ENCODE data around the gene UCK1. TPM values are rescaled to one million over a fixed set of nuclear protein-coding genes. Genes with fewer than 3 reads are reported as not detected.
"Not testable (repeated sequence)": the region's sequence is repeated elsewhere in the genome, so short reads cannot be mapped to it uniquely, and the experiment has no call there.

The UCK1 gene
- total RNA-seq, 2 experiments from 2014 or later = 15.2 to 16.5 TPM

- CTCF ChIA-PET = interaction anchor here (0.7 kb wide), 1 partner anchor 284 kb away, joined by 4 read pairs; no protein-coding TSS in a partner anchor
- intact Hi-C loops (cut with DNase I, micrococcal nuclease) = no loop called here
- H3K4me1 Mint-ChIP-seq = no peaks in the 10 kb centered on the region
- no peaks in the 10 kb centered on the region for H3K27me3 Mint-ChIP-seq
- POLR2A ChIA-PET = no interaction called here
- H3K9me3 Mint-ChIP-seq (ENCODE audit: low read depth) = no peaks in the 10 kb centered on the region
- H3K36me3 Mint-ChIP-seq (ENCODE audit: low read depth) = peaks cover 28% of the 10 kb centered on the region
- H3K4me3 Mint-ChIP-seq = no peak overlapping the region
- ATAC-seq (no peak), DNase-seq (no peak)
- H3K27ac Mint-ChIP-seq = peak overlapping the region; percentile 3
These were observed 12.5 kb downstream of the UCK1 start for GRCh38 chr9:131518553-131518952.

GRCh38 chr9:131517761-131518190 lies 13.3 kb downstream of the UCK1 start:
- H3K27me3 Mint-ChIP-seq = no peaks in the 10 kb centered on the region
- intact Hi-C loops (cut with DNase I, micrococcal nuclease) = no loop called here
- H3K4me3 Mint-ChIP-seq = no peak overlapping the region
- CTCF ChIA-PET = no interaction called here
- peaks cover 33% of the 10 kb centered on the region for H3K36me3 Mint-ChIP-seq (ENCODE audit: low read depth)
- H3K4me1 Mint-ChIP-seq = no peaks in the 10 kb centered on the region
- POLR2A ChIA-PET = interaction anchor here (0.7 kb wide), 1 partner anchor 46 kb away, joined by 3 read pairs; no protein-coding TSS in a partner anchor
- H3K27ac Mint-ChIP-seq = no peak overlapping the region
- no peak for ATAC-seq
- H3K9me3 Mint-ChIP-seq (ENCODE audit: low read depth) = no peaks in the 10 kb centered on the region
- no peak for DNase-seq

DNA sequence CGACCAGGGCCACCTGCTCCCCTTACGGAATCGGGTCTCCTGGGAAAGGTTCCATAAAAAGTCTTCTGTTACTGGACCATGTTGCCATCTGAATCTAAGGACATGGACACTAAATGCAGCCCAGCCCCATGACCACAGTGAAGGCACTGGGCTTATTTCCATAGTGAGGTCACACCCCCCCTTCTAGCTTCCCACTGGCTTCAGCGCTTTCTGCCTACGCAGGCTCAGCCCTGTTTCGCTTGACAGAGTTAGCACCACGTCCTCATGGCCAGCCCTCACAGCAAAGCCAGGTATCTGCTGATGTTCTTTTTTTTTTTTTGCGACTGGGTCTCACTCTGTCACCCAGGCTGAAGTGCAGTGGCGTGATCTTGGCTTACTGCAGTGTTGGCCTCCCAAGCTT lies 14.1 kb downstream of the UCK1 start:
- H3K9me3 Mint-ChIP-seq (ENCODE audit: low read depth) = no peaks in the 10 kb centered on the region
- intact Hi-C loops (cut with DNase I, micrococcal nuclease) = no loop called here
- no peaks in the 10 kb centered on the region for H3K4me1 Mint-ChIP-seq
- ATAC-seq = no peak
- H3K36me3 Mint-ChIP-seq (ENCODE audit: low read depth) = peaks cover 35% of the 10 kb centered on the region
- CTCF ChIA-PET = interaction anchor here (0.6 kb wide), 1 partner anchor 369 kb away, joined by 4 read pairs; no protein-coding TSS in a partner anchor
- no peaks in the 10 kb centered on the region for H3K27me3 Mint-ChIP-seq
- POLR2A ChIA-PET = interaction anchor here (0.7 kb wide), 1 partner anchor 45 kb away, joined by 3 read pairs; no protein-coding TSS in a partner anchor
- no peak overlapping the region for H3K4me3 Mint-ChIP-seq
- no peak overlapping the region for H3K27ac Mint-ChIP-seq
- no peak for DNase-seq

GRCh38 chr9:131516100-131516499 lies 15.0 kb downstream of the UCK1 start:
- Mint-ChIP-seq H3K4me1 (no peaks in the 10 kb centered on the region), H3K4me3 (no peak overlapping the region), H3K9me3 (ENCODE audit: low read depth) (no peaks in the 10 kb centered on the region), H3K36me3 (ENCODE audit: low read depth) (peaks cover 35% of the 10 kb centered on the region), H3K27me3 (no peaks in the 10 kb centered on the region), H3K27ac (no peak overlapping the region)
- CTCF ChIA-PET = no interaction called here
- intact Hi-C loops (cut with DNase I, micrococcal nuclease) = no loop called here
- POLR2A ChIA-PET = no interaction called here
- no peak for DNase-seq
- ATAC-seq = no peak

GRCh38 chr9:131515559-131516031 lies 15.5 kb downstream of the UCK1 start:
- H3K9me3 Mint-ChIP-seq (ENCODE audit: low read depth); POLR2A ChIA-PET; DNase-seq; intact Hi-C loops (cut with DNase I, micrococcal nuclease); H3K4me3 Mint-ChIP-seq; H3K27ac Mint-ChIP-seq; H3K27me3 Mint-ChIP-seq; H3K4me1 Mint-ChIP-seq; CTCF ChIA-PET; ATAC-seq: not testable (repeated sequence)
- peaks cover 37% of the 10 kb centered on the region for H3K36me3 Mint-ChIP-seq (ENCODE audit: low read depth)

DNA sequence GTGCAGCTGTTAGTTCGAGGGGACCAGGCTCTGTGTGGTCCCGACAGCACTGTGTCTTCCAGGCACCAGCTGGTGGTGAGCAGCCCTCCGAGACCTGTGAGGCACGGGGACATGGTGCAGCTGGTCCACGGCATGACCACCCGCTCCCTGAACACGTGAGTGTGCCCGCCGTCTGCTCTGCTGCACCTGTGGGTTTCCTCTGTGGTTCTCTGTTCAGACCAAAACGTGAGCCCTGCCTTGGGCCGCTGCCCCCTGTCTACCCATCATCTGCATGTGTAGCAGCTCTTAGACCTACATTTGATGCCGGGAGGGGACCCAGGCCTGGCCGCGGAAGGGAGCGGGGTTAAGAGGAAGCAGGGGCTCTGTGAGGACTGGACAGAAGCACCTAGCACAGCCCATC lies 17.9 kb downstream of the UCK1 start:
- peaks cover 34% of the 10 kb centered on the region for H3K36me3 Mint-ChIP-seq (ENCODE audit: low read depth)
- H3K27me3 Mint-ChIP-seq = no peaks in the 10 kb centered on the region
- no peaks in the 10 kb centered on the region for H3K4me1 Mint-ChIP-seq
- DNase-seq (no peak), ATAC-seq (no peak)
- CTCF ChIA-PET = no interaction called here
- H3K9me3 Mint-ChIP-seq (ENCODE audit: low read depth) = no peaks in the 10 kb centered on the region
- H3K27ac Mint-ChIP-seq = no peak overlapping the region
- POLR2A ChIA-PET = no interaction called here
- H3K4me3 Mint-ChIP-seq = no peak overlapping the region
- intact Hi-C loops (cut with DNase I, micrococcal nuclease) = no loop called here

- intact Hi-C loops (cut with DNase I, micrococcal nuclease) = no loop called here
- ChIA-PET POLR2A (interaction anchor here (0.5 kb wide), 1 partner anchor 19 kb away, joined by 3 read pairs; the partner anchor contains the start of gene UCK1), CTCF (no interaction called here)
- H3K4me3 Mint-ChIP-seq = no peak overlapping the region
- DNase-seq (no peak), ATAC-seq (no peak)
- no peaks in the 10 kb centered on the region for H3K27me3 Mint-ChIP-seq
- no peaks in the 10 kb centered on the region for H3K4me1 Mint-ChIP-seq
- no peaks in the 10 kb centered on the region for H3K9me3 Mint-ChIP-seq (ENCODE audit: low read depth)
- no peak overlapping the region for H3K27ac Mint-ChIP-seq
- peaks cover 30% of the 10 kb centered on the region for H3K36me3 Mint-ChIP-seq (ENCODE audit: low read depth)
These were observed 19.2 kb downstream of the UCK1 start for GRCh38 chr9:131511880-131512279.

GRCh38 chr9:131511416-131511815 lies 19.6 kb downstream of the UCK1 start:
- ChIA-PET CTCF (no interaction called here), POLR2A (interaction anchor here (0.5 kb wide), 1 partner anchor 20 kb away, joined by 3 read pairs; the partner anchor contains the start of gene UCK1)
- H3K4me1 Mint-ChIP-seq = no peaks in the 10 kb centered on the region

GRCh38 chr9:131505012-131505411 lies 26.1 kb downstream of the UCK1 start:
- POLR2A ChIA-PET = no interaction called here
- intact Hi-C loops (cut with DNase I, micrococcal nuclease) = no loop called here
- H3K36me3 Mint-ChIP-seq (ENCODE audit: low read depth) = peaks cover 21% of the 10 kb centered on the region

More at GRCh38 chr9:131511416-131511815, 19.6 kb downstream of the UCK1 start:
- no peaks in the 10 kb centered on the region for H3K27me3 Mint-ChIP-seq
- DNase-seq (no peak), ATAC-seq (no peak)
- H3K27ac Mint-ChIP-seq = no peak overlapping the region
- H3K4me3 Mint-ChIP-seq = no peak overlapping the region
- peaks cover 32% of the 10 kb centered on the region for H3K36me3 Mint-ChIP-seq (ENCODE audit: low read depth)
- intact Hi-C loops (cut with DNase I, micrococcal nuclease) = no loop called here
- H3K9me3 Mint-ChIP-seq (ENCODE audit: low read depth) = no peaks in the 10 kb centered on the region

GRCh38 chr9:131503626-131504465 lies 27.2 kb downstream of the UCK1 start:
- ATAC-seq (peak; percentile 68), DNase-seq (peak; percentile 91)
- intact Hi-C loops (cut with DNase I, micrococcal nuclease) = loop anchor here (2.0 to 5.0 kb wide), 6 partner anchors 132 to 738 kb away; partner anchors contain the start of gene RAPGEF1 (in 1 of the 2)
- H3K4me1 Mint-ChIP-seq = peaks cover 47% of the 10 kb centered on the region
- CTCF ChIA-PET = interaction anchor here (0.6 to 1.0 kb wide), 5 partner anchors 97 to 248 kb away, joined by 3 to 4 read pairs (median 3); no protein-coding TSS in a partner anchor
- no peaks in the 10 kb centered on the region for H3K9me3 Mint-ChIP-seq (ENCODE audit: low read depth)
- peaks cover 19% of the 10 kb centered on the region for H3K36me3 Mint-ChIP-seq (ENCODE audit: low read depth)
- H3K27ac Mint-ChIP-seq = peak overlapping the region; percentile 74
- H3K27me3 Mint-ChIP-seq = no peaks in the 10 kb centered on the region
- H3K4me3 Mint-ChIP-seq = peak overlapping the region; percentile 83
- POLR2A ChIA-PET = interaction anchor here (0.5 to 1.2 kb wide), 7 partner anchors 50 to 224 kb away, joined by 3 to 7 read pairs (median 3); no protein-coding TSS in a partner anchor

More at GRCh38 chr9:131505012-131505411, 26.1 kb downstream of the UCK1 start:
- DNase-seq (no peak), ATAC-seq (no peak)
- no peak overlapping the region for H3K27ac Mint-ChIP-seq
- H3K9me3 Mint-ChIP-seq (ENCODE audit: low read depth) = no peaks in the 10 kb centered on the region
- H3K4me3 Mint-ChIP-seq = no peak overlapping the region
- peaks cover 36% of the 10 kb centered on the region for H3K4me1 Mint-ChIP-seq
- CTCF ChIA-PET = no interaction called here
- H3K27me3 Mint-ChIP-seq = no peaks in the 10 kb centered on the region

- H3K9me3 Mint-ChIP-seq (ENCODE audit: low read depth) = no peaks in the 10 kb centered on the region
- H3K27me3 Mint-ChIP-seq = no peaks in the 10 kb centered on the region
- H3K27ac Mint-ChIP-seq = peak within 1 kb of the TSS; percentile 84
- H3K4me1 Mint-ChIP-seq = peaks cover 53% of the 10 kb centered on the region
- H3K36me3 Mint-ChIP-seq (ENCODE audit: low read depth) = peaks cover 17% of the 10 kb centered on the region
- DNase-seq (peak; percentile 94), ATAC-seq (peak; percentile 42)
- POLR2A ChIA-PET = interaction anchor here (0.6 to 1.2 kb wide), 7 partner anchors 105 to 380 kb away, joined by 3 to 5 read pairs (median 3); no protein-coding TSS in a partner anchor
- intact Hi-C loops (cut with DNase I, micrococcal nuclease) = loop anchor here (1.0 to 5.0 kb wide), 9 partner anchors 28 to 739 kb away; partner anchors contain the start of genes NUP214 (in 1 of the 2), RAPGEF1 (in 1 of the 2) and UCK1 (in 1 of the 2)
- CTCF ChIA-PET = interaction anchor here (0.6 to 0.7 kb wide), 2 partner anchors 97 to 225 kb away, joined by 3 read pairs; no protein-coding TSS in a partner anchor
- H3K4me3 Mint-ChIP-seq = peak within 1 kb of the TSS; percentile 83
These were observed 28.1 kb downstream of the UCK1 start, which contains the start of gene POMT1 for GRCh38 chr9:131502781-131503625. POMT1 (plus strand) TSS chr9:131502918; CDS start chr9:131504219, 1,301 bp downstream.

Data from activated CD4-positive, alpha-beta T cell treated with anti-CD3 and anti-CD28 coated beads for 36 hours (primary cell).